ENCODE results near the gene CNOT11. TPM values are rescaled to one million over a fixed set of nuclear protein-coding genes. Genes with fewer than 3 reads are reported as not detected.

The CNOT11 gene
- total RNA-seq, 1 donor from 2014 or later = 30.6 TPM

- Histone ChIP-seq H3K4me3 (no peak overlapping the region), H3K4me1 (no peaks in the 10 kb centered on the region), H3K27me3 (no peaks in the 10 kb centered on the region), H3K36me3 (peaks cover 87% of the 10 kb centered on the region), H3K9me3 (no peaks in the 10 kb centered on the region), H3K27ac (no peak overlapping the region)
- DNase-seq = no peak
- no peak for TF ChIP-seq CTCF (IDR thresholded peaks at IDR 0.05)
- intact Hi-C loops (cut with DNase I) = no loop called here
- no peak for ATAC-seq
These were observed 34.6 kb downstream of the CNOT11 start for GRCh38 chr2:101287303-101287702.

GRCh38 chr2:101290711-101291110 is 38.0 kb downstream of the CNOT11 start:
- DNase-seq = no peak
- ATAC-seq = no peak
- H3K4me1 ChIP-seq = peaks cover under 1% of the 10 kb centered on the region
- H3K27me3 ChIP-seq = no peaks in the 10 kb centered on the region
- H3K36me3 ChIP-seq = peaks cover 82% of the 10 kb centered on the region
- H3K4me3 ChIP-seq = no peak overlapping the region
- intact Hi-C loops (cut with DNase I) = no loop called here
- H3K27ac ChIP-seq = no peak overlapping the region
- no peaks in the 10 kb centered on the region for H3K9me3 ChIP-seq
- TF ChIP-seq CTCF (IDR thresholded peaks at IDR 0.05) = no peak

GRCh38 chr2:101291973-101292372 is 39.3 kb downstream of the CNOT11 start:
- ATAC-seq = no peak
- Histone ChIP-seq H3K4me3 (no peak overlapping the region), H3K36me3 (peaks cover 70% of the 10 kb centered on the region)

GRCh38 chr2:101293544-101293943 is 40.9 kb downstream of the CNOT11 start:
- DNase-seq = no peak
- peaks cover 54% of the 10 kb centered on the region for H3K36me3 ChIP-seq
- intact Hi-C loops (cut with DNase I) = no loop called here

More at GRCh38 chr2:101291973-101292372, 39.3 kb downstream of the CNOT11 start:
- Histone ChIP-seq H3K4me1 (peaks cover 12% of the 10 kb centered on the region), H3K27me3 (no peaks in the 10 kb centered on the region), H3K27ac (no peak overlapping the region), H3K9me3 (no peaks in the 10 kb centered on the region)
- DNase-seq = no peak
- no peak for TF ChIP-seq CTCF (IDR thresholded peaks at IDR 0.05)
- intact Hi-C loops (cut with DNase I) = no loop called here

GRCh38 chr2:101294861-101295260 is 42.2 kb downstream of the CNOT11 start:
- ATAC-seq (no peak), DNase-seq (no peak)
- H3K36me3 ChIP-seq = peaks cover 42% of the 10 kb centered on the region
- H3K27ac ChIP-seq = no peak overlapping the region
- intact Hi-C loops (cut with DNase I) = no loop called here
- no peaks in the 10 kb centered on the region for H3K27me3 ChIP-seq
- H3K9me3 ChIP-seq = no peaks in the 10 kb centered on the region
- peaks cover 40% of the 10 kb centered on the region for H3K4me1 ChIP-seq
- no peak overlapping the region for H3K4me3 ChIP-seq
- no peak for TF ChIP-seq CTCF (IDR thresholded peaks at IDR 0.05)

More at GRCh38 chr2:101293544-101293943, 40.9 kb downstream of the CNOT11 start:
- Histone ChIP-seq H3K27ac (no peak overlapping the region), H3K9me3 (no peaks in the 10 kb centered on the region), H3K4me3 (no peak overlapping the region), H3K27me3 (no peaks in the 10 kb centered on the region), H3K4me1 (peaks cover 28% of the 10 kb centered on the region)
- no peak for TF ChIP-seq CTCF (IDR thresholded peaks at IDR 0.05)
- no peak for ATAC-seq

GRCh38 chr2:101295895-101296294 is 43.2 kb downstream of the CNOT11 start:
- no peak overlapping the region for H3K4me3 ChIP-seq
- H3K4me1 ChIP-seq = peaks cover 42% of the 10 kb centered on the region
- DNase-seq = no peak
- no peaks in the 10 kb centered on the region for H3K27me3 ChIP-seq
- TF ChIP-seq CTCF (IDR thresholded peaks at IDR 0.05) = no peak
- no peaks in the 10 kb centered on the region for H3K9me3 ChIP-seq
- intact Hi-C loops (cut with DNase I) = no loop called here
- ATAC-seq = no peak
- no peak overlapping the region for H3K27ac ChIP-seq
- H3K36me3 ChIP-seq = peaks cover 41% of the 10 kb centered on the region

All from upper lobe of right lung (tissue), 1 donor.